ENCODE measurements around the gene LRRC55.

Gene LRRC55

GRCh38 chr11:57237204-57237681, 55.5 kb downstream of the LRRC55 start, which contains the start of gene APLNR:
APLNR (minus strand) TSS chr11:57237250; CDS start chr11:57237004, 246 bp downstream.
- DNase-seq (ENCODE audit: low spot score) = no peak

- no peak for DNase-seq (ENCODE audit: low spot score)
Measured at GRCh38 chr11:57239348-57239747, 57.6 kb downstream of the LRRC55 start.

- no peak for DNase-seq (ENCODE audit: low spot score)
Measured at GRCh38 chr11:57240007-57240406, 58.3 kb downstream of the LRRC55 start.

GRCh38 chr11:57240757-57241156, 59.0 kb downstream of the LRRC55 start:
- no peak for DNase-seq (ENCODE audit: low spot score)
